ENCODE measurements around the gene SLC1A1.

DNA sequence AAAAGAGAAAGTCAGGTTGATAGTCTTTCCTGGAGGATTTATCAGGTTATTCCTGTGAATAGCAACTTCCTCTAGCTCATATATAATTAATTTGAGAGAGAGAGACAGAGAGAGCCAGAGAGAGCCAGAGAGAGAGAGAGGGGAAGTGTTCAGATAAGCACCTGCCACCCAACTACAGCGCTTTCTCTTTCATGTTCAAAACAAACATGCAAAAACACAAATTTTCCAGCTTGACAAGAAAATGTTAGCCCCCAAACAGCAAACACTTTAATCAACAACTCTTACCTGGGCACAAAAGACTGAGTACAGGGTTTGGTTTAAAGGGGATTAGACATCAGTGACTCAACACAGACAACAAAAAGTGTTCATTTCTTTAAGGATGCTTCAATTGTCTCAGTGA is 110.1 kb downstream of the SLC1A1 start:
- TF ChIP-seq POLR2AphosphoS5 (IDR thresholded peaks at IDR 0.05) (no peak), CTCF (IDR thresholded peaks at IDR 0.05) (no peak)

All from sigmoid colon (tissue), 4 donors.